ENCODE data around the gene PISD. TPM values are rescaled to one million over a fixed set of nuclear protein-coding genes. Genes with fewer than 3 reads are reported as not detected.
A peak's percentile ranks its signal among the peaks of the same experiment; 100 is the strongest.

The PISD gene
- polyA plus RNA-seq, 3 donors from 2014 or later = 16.3 to 34.8 (median 25.3) TPM

GRCh38 chr22:31626427-31627150 is 35.4 kb downstream of the PISD start:
- Mint-ChIP-seq H3K36me3 (no peaks in the 10 kb centered on the region), H3K9me3 (no peaks in the 10 kb centered on the region), H3K27ac (peak overlapping the region; percentile 51 to 78 (median 75)), H3K27me3 (ENCODE audit: low read depth in 3 of 3) (peaks cover 6 to 16% (median 9%) of the 10 kb centered on the region in 3 donors), H3K4me3 (no peak overlapping the region), H3K4me1 (peaks cover 45 to 51% of the 10 kb centered on the region in 2 donors)
- no peak for DNase-seq

- Mint-ChIP-seq H3K27me3 (ENCODE audit: low read depth in 3 of 3) (peaks cover 6 to 11% (median 10%) of the 10 kb centered on the region in 3 donors), H3K36me3 (no peaks in the 10 kb centered on the region), H3K4me3 (no peak overlapping the region), H3K4me1 (peaks cover 39 to 49% of the 10 kb centered on the region in 2 donors), H3K27ac (peak overlapping the region; percentile 46 to 77 (median 70)), H3K9me3 (no peaks in the 10 kb centered on the region)
- no peak for DNase-seq
These were observed 36.2 kb downstream of the PISD start for GRCh38 chr22:31625661-31626426.

- Mint-ChIP-seq H3K36me3 (no peaks in the 10 kb centered on the region), H3K27ac (peak overlapping the region in 2 of 6 donors; percentile 62 to 81), H3K4me1 (peaks cover 39 to 50% of the 10 kb centered on the region in 2 donors), H3K4me3 (no peak overlapping the region), H3K27me3 (ENCODE audit: low read depth in 3 of 3) (peaks cover 6 to 11% (median 7%) of the 10 kb centered on the region in 3 donors), H3K9me3 (no peaks in the 10 kb centered on the region)
- DNase-seq = no peak
These were observed 36.8 kb downstream of the PISD start for GRCh38 chr22:31625257-31625640.

GRCh38 chr22:31623592-31624304 is 38.3 kb downstream of the PISD start:
- Mint-ChIP-seq H3K36me3 (peaks cover 0 to 3% (median 0%) of the 10 kb centered on the region in 3 donors), H3K4me3 (no peak overlapping the region), H3K4me1 (peaks cover 30 to 38% of the 10 kb centered on the region in 2 donors), H3K27ac (peak overlapping the region in 2 of 6 donors; percentile 69 to 84), H3K9me3 (no peaks in the 10 kb centered on the region), H3K27me3 (ENCODE audit: low read depth in 3 of 3) (peaks cover 6 to 18% (median 8%) of the 10 kb centered on the region in 3 donors)
- no peak for DNase-seq

- H3K4me1 Mint-ChIP-seq = peaks cover 22 to 31% of the 10 kb centered on the region in 2 donors
- H3K27me3 Mint-ChIP-seq (ENCODE audit: low read depth in 3 of 3) = peaks cover 6 to 19% (median 8%) of the 10 kb centered on the region in 3 donors
- H3K9me3 Mint-ChIP-seq = no peaks in the 10 kb centered on the region
- H3K27ac Mint-ChIP-seq = peak overlapping the region; percentile 53 to 89 (median 69)
- H3K36me3 Mint-ChIP-seq = peaks cover 0 to 3% (median 0%) of the 10 kb centered on the region in 3 donors
- peak overlapping the region in 1 of 5 donors; percentile 25 for H3K4me3 Mint-ChIP-seq
- no peak for DNase-seq
These were observed 39.0 kb downstream of the PISD start for GRCh38 chr22:31622980-31623379.

- peaks cover 0 to 3% (median 0%) of the 10 kb centered on the region in 3 donors for H3K36me3 Mint-ChIP-seq
- peak overlapping the region; percentile 69 to 89 (median 86) for H3K27ac Mint-ChIP-seq
- no peaks in the 10 kb centered on the region for H3K9me3 Mint-ChIP-seq
- peak; percentile 26 to 45 (median 44) for DNase-seq
- H3K27me3 Mint-ChIP-seq (ENCODE audit: low read depth in 3 of 3) = peaks cover 5 to 19% (median 6%) of the 10 kb centered on the region in 3 donors
- H3K4me3 Mint-ChIP-seq = peak overlapping the region in 4 of 5 donors; percentile 23 to 40 (median 34)
- peaks cover 12 to 23% of the 10 kb centered on the region in 2 donors for H3K4me1 Mint-ChIP-seq
These were observed 40.4 kb downstream of the PISD start for GRCh38 chr22:31621507-31622124.

GRCh38 chr22:31620756-31621480 is 41.1 kb downstream of the PISD start:
- H3K9me3 Mint-ChIP-seq = no peaks in the 10 kb centered on the region
- H3K36me3 Mint-ChIP-seq = peaks cover 0 to 3% (median 0%) of the 10 kb centered on the region in 3 donors
- peaks cover 6 to 19% (median 6%) of the 10 kb centered on the region in 3 donors for H3K27me3 Mint-ChIP-seq (ENCODE audit: low read depth in 3 of 3)
- H3K4me3 Mint-ChIP-seq = no peak overlapping the region
- H3K4me1 Mint-ChIP-seq = peaks cover 13 to 25% of the 10 kb centered on the region in 2 donors
- DNase-seq = no peak
- H3K27ac Mint-ChIP-seq = peak overlapping the region in 5 of 6 donors; percentile 69 to 89 (median 84)

- H3K9me3 Mint-ChIP-seq = no peaks in the 10 kb centered on the region
- peaks cover 22 to 30% of the 10 kb centered on the region in 2 donors for H3K4me1 Mint-ChIP-seq
- H3K4me3 Mint-ChIP-seq = no peak overlapping the region
- H3K27me3 Mint-ChIP-seq (ENCODE audit: low read depth in 3 of 3) = peaks cover 3 to 15% (median 7%) of the 10 kb centered on the region in 3 donors
- H3K36me3 Mint-ChIP-seq = peaks cover 0 to 3% (median 0%) of the 10 kb centered on the region in 3 donors
- DNase-seq = no peak
- H3K27ac Mint-ChIP-seq = peak overlapping the region in 4 of 6 donors; percentile 20 to 84 (median 46)
These were observed 42.3 kb downstream of the PISD start for GRCh38 chr22:31619611-31620300.

GRCh38 chr22:31618471-31619176 is 43.4 kb downstream of the PISD start:
- H3K4me1 Mint-ChIP-seq = peaks cover 22 to 29% of the 10 kb centered on the region in 2 donors
- no peak overlapping the region for H3K4me3 Mint-ChIP-seq
- H3K9me3 Mint-ChIP-seq = no peaks in the 10 kb centered on the region
- H3K36me3 Mint-ChIP-seq = peaks cover 0 to 3% (median 0%) of the 10 kb centered on the region in 3 donors
- peak overlapping the region in 3 of 6 donors; percentile 35 to 40 (median 37) for H3K27ac Mint-ChIP-seq
- no peak for DNase-seq
- H3K27me3 Mint-ChIP-seq (ENCODE audit: low read depth in 3 of 3) = peaks cover 4 to 13% (median 4%) of the 10 kb centered on the region in 3 donors

- H3K9me3 Mint-ChIP-seq = no peaks in the 10 kb centered on the region
- no peak overlapping the region for H3K27ac Mint-ChIP-seq
- H3K27me3 Mint-ChIP-seq (ENCODE audit: low read depth in 3 of 3) = peaks cover 2 to 13% (median 4%) of the 10 kb centered on the region in 3 donors
- peaks cover 22 to 29% of the 10 kb centered on the region in 2 donors for H3K4me1 Mint-ChIP-seq
- peaks cover 0 to 3% (median 0%) of the 10 kb centered on the region in 3 donors for H3K36me3 Mint-ChIP-seq
- H3K4me3 Mint-ChIP-seq = no peak overlapping the region
- DNase-seq = no peak
These were observed 44.0 kb downstream of the PISD start for GRCh38 chr22:31618057-31618456.

- no peak for DNase-seq
These were observed 45.6 kb downstream of the PISD start for GRCh38 chr22:31616315-31616980.

More at GRCh38 chr22:31616315-31616980, 45.6 kb downstream of the PISD start:
- peak overlapping the region in 5 of 6 donors; percentile 51 to 83 (median 75) for H3K27ac Mint-ChIP-seq
- H3K27me3 Mint-ChIP-seq (ENCODE audit: low read depth in 3 of 3) = peaks cover 2 to 10% (median 4%) of the 10 kb centered on the region in 3 donors
- H3K4me1 Mint-ChIP-seq = peaks cover 13 to 20% of the 10 kb centered on the region in 2 donors
- peaks cover 0 to 6% (median 0%) of the 10 kb centered on the region in 3 donors for H3K36me3 Mint-ChIP-seq
- no peak overlapping the region for H3K4me3 Mint-ChIP-seq
- H3K9me3 Mint-ChIP-seq = no peaks in the 10 kb centered on the region

Measured in immature natural killer cell (primary cell).